Ovary (tissue), 9 donors: ENCODE measurements around the gene RPL10L. TPM values are rescaled to one million over a fixed set of nuclear protein-coding genes. Genes with fewer than 3 reads are reported as not detected.

Experiments used
- DNase-seq, 5 donors: peaks; one replicate each; pipeline ENCODE4 v3.0.0-alpha.2; 2019 to 2020
- H3K27ac ChIP-seq, 2 donors: fragments of 200-600 bp; one replicate each; pipeline versions ENCODE4 v1.5.1 to v1.8.0; 2019 to 2022
- H3K27me3 ChIP-seq: fragments of 200-600 bp; one replicate; pipeline ENCODE4 v1.8.0; 2022
- H3K36me3 ChIP-seq: fragments of 200-600 bp; sonication (generic); one replicate; pipeline ENCODE4 v1.5.1; 2019
- H3K4me1 ChIP-seq: one replicate; pipeline ENCODE4 v1.8.1; 2013; ENCODE audit warnings: mild to moderate bottlenecking, moderate library complexity; ENCODE audit not compliant: insufficient read depth
- H3K4me3 ChIP-seq: fragments of 200-600 bp; sonication (generic); one replicate; pipeline ENCODE4 v1.5.1; 2017
- H3K9me3 ChIP-seq, 2 donors: fragments of 200-600 bp in 1 of 2; sonication (generic) in 1 of 2; one replicate each; pipeline versions ENCODE4 v1.5.1 to v1.8.1; 2013 to 2019; ENCODE audit warnings: mild to moderate bottlenecking in 1 of 2, moderate library complexity in 1 of 2
- EP300 ChIP-seq: sonication (generic); formaldehyde crosslinking; IDR thresholded peaks from one replicate; pipeline ENCODE4 v1.6.1; 2017; ENCODE audit warnings: antibody characterized with exemption
- POLR2A ChIP-seq: fragments of 450-650 bp; IDR thresholded peaks from one replicate; pipeline ENCODE4 v1.6.1; 2017; ENCODE audit warnings: antibody characterized with exemption, mild to moderate bottlenecking, moderate library complexity
- WGBS, 3 donors: extraction: QIAGEN DNeasy Blood & Tissue Kit in 1 of 3; methylation state at CpG; one replicate each; pipeline versions ENCODE4 v1.1.5 to v1.1.7; 2013 to 2017; 5-methylcytosine and 5-hydroxymethylcytosine counted together
- intact Hi-C, 4 donors: fragments of 100-400 bp; cut with DNase I; formaldehyde crosslinking; loops; one replicate each; pipeline versions ENCODE4 v1.11.0 to v1.15.1; 2022 to 2023
- polyA plus RNA-seq, 2 donors: library from polyadenylated mRNA; stranded (reverse); fragments of 200-250 nt in 1 of 2; fragments of 350-450 nt in 1 of 2; fragmentation: Illumina TruSeq in 1 of 2; extraction: RNeasy Lipid Tissue Mini Kit (QIAGEN cat#74804) in 1 of 2; gene quantifications; one replicate each; pipeline ENCODE4 v1.2.3, GENCODE V29; 2013 to 2014
- total RNA-seq, 7 donors: library from RNA; depleted of rRNA in 2 of 7; stranded (reverse); fragments of >200 nt in 2 of 7; fragmentation: NEBNext Ultra II Directional in 3 of 7; extraction: Animal tissue kit (Norgen Biotek cat#: 25700) in 3 of 7; gene quantifications; one replicate each; pipeline versions ENCODE4 v1.1.0 to v1.2.4, GENCODE V29; 2016 to 2023
- TF ChIP-seq, protein P1 (sequence below), 3 donors: fragments of 450-650 bp in 2 of 3; fragments of 200-600 bp in 1 of 3; IDR thresholded peaks; one replicate each; pipeline versions ENCODE4 v1.5.1 to v1.8.0; 2016 to 2022; ENCODE audit warnings: antibody characterized with exemption in 3 of 3, mild to moderate bottlenecking in 1 of 3
- donor health status: DM: no; HTN: no; CAD: no; lungs with moderate emphysema.
- donor health status: DM: no; HTN: no; CAD: no.
- donor health status: Bipolar disorder and iron deficiency.
- donor health status: DM: yes; HTN: yes; CAD: no.
- donor health status: DM: no; HTN: no; CAD: no.
- donor health status: DM: yes; HTN: yes; CAD: no.

RPL10L gene
- total and polyA plus RNA-seq, 9 donors: not detected

DNA sequence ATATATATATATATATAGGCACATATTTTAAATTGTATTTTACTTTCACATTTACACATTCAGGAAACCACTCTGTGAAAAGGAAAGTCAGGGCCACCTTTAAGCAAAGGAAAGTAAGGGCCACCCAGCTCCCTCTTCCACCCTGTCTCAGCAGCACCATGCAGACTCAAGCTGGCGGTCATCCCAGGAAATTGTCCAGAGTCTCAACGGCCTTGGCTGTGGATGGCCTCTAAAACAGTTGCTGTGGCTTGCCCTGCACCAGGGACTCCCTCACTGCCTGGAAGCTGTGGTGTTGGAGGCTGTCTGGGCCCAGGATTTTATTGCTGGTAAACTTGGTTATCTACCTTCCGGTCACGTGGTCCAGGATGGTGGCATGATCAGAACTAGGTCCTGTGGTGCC lies 11.8 kb upstream of the RPL10L start:
- Histone ChIP-seq H3K4me3 (no peak overlapping the region), H3K4me1 (no peaks in the 10 kb centered on the region), H3K9me3 (no peaks in the 10 kb centered on the region), H3K27me3 (no peaks in the 10 kb centered on the region), H3K27ac (no peak overlapping the region), H3K36me3 (no peaks in the 10 kb centered on the region)
- no peak for DNase-seq
- intact Hi-C loops: no loop called here
- WGBS, 3 donors: 72 to 87% (median 77%) methylated on average over 4 of the region's 4 CpGs
- TF ChIP-seq POLR2A: no peak
- TF ChIP-seq, protein P1, sequence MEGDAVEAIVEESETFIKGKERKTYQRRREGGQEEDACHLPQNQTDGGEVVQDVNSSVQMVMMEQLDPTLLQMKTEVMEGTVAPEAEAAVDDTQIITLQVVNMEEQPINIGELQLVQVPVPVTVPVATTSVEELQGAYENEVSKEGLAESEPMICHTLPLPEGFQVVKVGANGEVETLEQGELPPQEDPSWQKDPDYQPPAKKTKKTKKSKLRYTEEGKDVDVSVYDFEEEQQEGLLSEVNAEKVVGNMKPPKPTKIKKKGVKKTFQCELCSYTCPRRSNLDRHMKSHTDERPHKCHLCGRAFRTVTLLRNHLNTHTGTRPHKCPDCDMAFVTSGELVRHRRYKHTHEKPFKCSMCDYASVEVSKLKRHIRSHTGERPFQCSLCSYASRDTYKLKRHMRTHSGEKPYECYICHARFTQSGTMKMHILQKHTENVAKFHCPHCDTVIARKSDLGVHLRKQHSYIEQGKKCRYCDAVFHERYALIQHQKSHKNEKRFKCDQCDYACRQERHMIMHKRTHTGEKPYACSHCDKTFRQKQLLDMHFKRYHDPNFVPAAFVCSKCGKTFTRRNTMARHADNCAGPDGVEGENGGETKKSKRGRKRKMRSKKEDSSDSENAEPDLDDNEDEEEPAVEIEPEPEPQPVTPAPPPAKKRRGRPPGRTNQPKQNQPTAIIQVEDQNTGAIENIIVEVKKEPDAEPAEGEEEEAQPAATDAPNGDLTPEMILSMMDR (IDR thresholded peaks at IDR 0.05): no peak
- TF ChIP-seq EP300: no peak

DNA sequence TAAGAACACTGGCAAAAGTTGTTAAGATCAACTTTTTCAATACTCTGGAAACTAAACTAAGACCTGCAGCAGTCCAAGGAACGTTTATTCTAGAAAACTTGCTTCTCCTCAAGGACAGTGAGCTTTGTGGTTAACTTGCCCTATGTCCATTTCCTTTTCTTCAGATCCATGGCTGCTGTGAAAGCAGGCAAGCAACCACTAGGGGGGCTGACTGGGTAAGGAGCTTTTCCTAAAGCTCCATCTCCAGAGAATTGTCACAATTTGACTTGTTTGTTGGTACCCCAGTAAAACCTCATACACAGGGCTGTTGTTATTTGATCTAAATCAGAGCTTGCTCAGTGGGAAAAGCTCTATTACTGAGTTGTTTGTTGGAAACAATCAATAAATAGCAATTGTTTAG lies 10.1 kb upstream of the RPL10L start:
- DNase-seq: no peak
- no peaks in the 10 kb centered on the region for H3K4me1 ChIP-seq
- 17 to 32% (median 19%) methylated on average over 1 of the region's 1 CpG for WGBS, 3 donors
- H3K27ac ChIP-seq: no peak overlapping the region
- H3K4me3 ChIP-seq: no peak overlapping the region
- H3K9me3 ChIP-seq: no peaks in the 10 kb centered on the region
- no peaks in the 10 kb centered on the region for H3K27me3 ChIP-seq
- intact Hi-C loops: no loop called here
- H3K36me3 ChIP-seq: no peaks in the 10 kb centered on the region
- TF ChIP-seq, protein P1 (IDR thresholded peaks at IDR 0.05): no peak
- TF ChIP-seq POLR2A: no peak
- TF ChIP-seq EP300: no peak

DNA sequence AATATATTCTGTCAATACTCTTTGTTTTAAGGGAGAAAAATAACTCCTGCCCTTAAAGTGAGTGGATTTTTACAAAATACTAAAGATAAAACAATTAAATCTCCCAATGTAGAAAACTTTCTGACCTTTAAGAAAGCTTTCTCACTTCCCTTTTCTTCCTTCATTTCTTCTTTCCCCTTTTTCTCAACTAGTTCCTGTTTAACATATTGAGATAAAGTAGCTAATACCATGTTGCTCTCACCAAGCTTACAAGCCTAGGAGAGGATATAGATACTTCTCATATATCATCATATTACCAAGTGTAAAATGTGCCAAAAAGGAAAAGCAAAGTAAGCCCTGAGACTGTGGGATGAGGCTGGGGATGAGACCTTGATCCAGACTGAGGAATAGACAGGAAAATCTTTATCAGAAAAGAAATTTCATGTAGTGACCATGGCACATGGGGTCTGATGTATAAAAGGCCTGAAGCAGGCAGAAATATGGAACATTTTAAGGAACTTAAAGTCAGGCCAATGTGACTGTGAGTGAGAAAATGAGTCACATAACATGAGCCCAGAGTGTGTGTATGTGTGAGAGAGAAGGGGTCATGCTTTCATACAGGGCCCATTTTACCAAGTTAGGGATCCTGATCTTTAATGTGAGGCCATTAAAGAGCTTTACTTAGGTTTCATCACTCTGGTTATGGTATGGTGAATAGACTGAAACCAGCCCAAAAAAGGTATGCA lies 1.6 kb upstream of the RPL10L start:
- DNase-seq: no peak
- Histone ChIP-seq H3K36me3 (no peaks in the 10 kb centered on the region), H3K4me3 (no peak overlapping the region), H3K9me3 (no peaks in the 10 kb centered on the region), H3K27ac (no peak overlapping the region), H3K4me1 (no peaks in the 10 kb centered on the region), H3K27me3 (no peaks in the 10 kb centered on the region)
- TF ChIP-seq, protein P1 (IDR thresholded peaks at IDR 0.05): no peak
- TF ChIP-seq EP300 (no peak), POLR2A (no peak)
- intact Hi-C loops: no loop called here

DNA sequence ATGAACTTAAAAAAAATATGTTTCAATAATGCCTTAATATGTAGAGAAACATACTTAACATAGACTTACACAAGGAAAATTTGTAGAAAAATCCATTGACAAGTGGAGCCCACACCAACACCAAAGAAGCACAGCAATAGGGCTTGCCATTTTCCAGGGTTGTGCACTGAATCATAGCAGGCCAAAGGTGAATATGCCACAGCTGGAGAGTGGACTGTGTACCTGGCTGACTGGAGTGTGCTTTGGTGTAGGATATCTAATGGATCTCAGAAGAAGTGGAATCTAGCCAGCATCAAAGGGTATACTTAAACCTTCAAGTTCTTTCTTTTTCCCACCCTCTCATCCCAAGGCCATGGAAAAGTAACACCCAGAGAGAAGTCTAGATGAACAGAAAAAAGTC lies 4.8 kb downstream of the RPL10L start:
- Histone ChIP-seq H3K9me3 (no peaks in the 10 kb centered on the region), H3K4me3 (no peak overlapping the region), H3K36me3 (no peaks in the 10 kb centered on the region), H3K4me1 (no peaks in the 10 kb centered on the region), H3K27ac (no peak overlapping the region), H3K27me3 (no peaks in the 10 kb centered on the region)
- DNase-seq: no peak
- intact Hi-C loops: no loop called here
- TF ChIP-seq, protein P1 (IDR thresholded peaks at IDR 0.05): no peak
- no peak for TF ChIP-seq POLR2A
- no peak for TF ChIP-seq EP300
